ENCODE data around the gene C16orf87.

- TF ChIP-seq CTCF (IDR thresholded peaks at IDR 0.05): no peak
- TF ChIP-seq POLR2A (IDR thresholded peaks at IDR 0.05): no peak
Observed at GRCh38 chr16:46790599-46791270, 40.2 kb downstream of the C16orf87 start.
